Gastrocnemius medialis (tissue), 4 donors: ENCODE data around the gene GMPS.

Source experiments
- CTCF ChIP-seq, 5 experiments: fragments of 450-650 bp in 3 of 5; fragments of 200-600 bp in 2 of 5; sonication (generic) in 2 of 5; IDR thresholded peaks in 4 of 5; conservative IDR thresholded peaks in 1 of 5; 1 replicate in 4 of 5; 2 replicates in 1 of 5; pipeline ENCODE4 v1.5.1; 2016 to 2019; ENCODE audit warnings: antibody characterized with exemption in 5 of 5, mild to moderate bottlenecking in 3 of 5, moderate library complexity in 3 of 5
- POLR2A ChIP-seq, 2 donors: fragments of 450-650 bp; IDR thresholded peaks; one replicate each; pipeline ENCODE4 v1.6.1; 2017; ENCODE audit warnings: antibody characterized with exemption in 2 of 2, mild to moderate bottlenecking in 2 of 2, moderate library complexity in 2 of 2

- no peak for TF ChIP-seq CTCF (IDR thresholded peaks at IDR 0.05 in 4 of 5, conservative IDR thresholded peaks at IDR 0.05 in 1 of 5)
- TF ChIP-seq POLR2A (IDR thresholded peaks at IDR 0.05), result no peak
These were observed 93.1 kb downstream of the GMPS start for GRCh38 chr3:155963570-155963969.
